HepG2 (cell line): ENCODE measurements around the gene ZNF554. TPM values are rescaled to one million over a fixed set of nuclear protein-coding genes. Genes with fewer than 3 reads are reported as not detected.
A peak's percentile ranks its signal among the peaks of the same experiment; 100 is the strongest.

Experiments used
- CBX5 ChIP-seq: sonication (generic); formaldehyde crosslinking; IDR thresholded peaks from 2 replicates; pipeline ENCODE4 v1.4.0; 2020; ENCODE audit warnings: missing genetic modification reagents, borderline replicate concordance
- CENPX ChIP-seq: sonication (generic); formaldehyde crosslinking; IDR thresholded peaks from 2 replicates; pipeline ENCODE4 v1.9.0; 2021; ENCODE audit warnings: mild to moderate bottlenecking, missing genetic modification reagents, moderate library complexity
- CREM ChIP-seq, 2 experiments: sonication (generic) in 1 of 2; formaldehyde crosslinking in 1 of 2; IDR thresholded peaks; 2 replicates each; pipeline versions ENCODE4 v1.4.0 to v1.6.1; 2016 to 2020; ENCODE audit warnings: antibody characterized with exemption in 1 of 2, mild to moderate bottlenecking in 1 of 2, missing genetic modification reagents in 1 of 2
- DR1 ChIP-seq: sonication (generic); formaldehyde crosslinking; IDR thresholded peaks from 2 replicates; pipeline ENCODE4 v1.8.0; 2021; ENCODE audit warnings: mild to moderate bottlenecking, missing genetic modification reagents, inconsistent platforms
- ETV6 ChIP-seq: sonication (generic); formaldehyde crosslinking; conservative IDR thresholded peaks from 2 replicates; pipeline ENCODE4 v1.4.0; 2020; ENCODE audit warnings: missing genetic modification reagents
- HNF4A ChIP-seq: sonication (generic); formaldehyde crosslinking; IDR thresholded peaks from 2 replicates; pipeline ENCODE4 v1.4.0; 2020; ENCODE audit warnings: missing genetic modification reagents
- KMT2A ChIP-seq: sonication (generic); formaldehyde crosslinking; IDR thresholded peaks from 2 replicates; pipeline ENCODE4 v1.4.0; 2020; ENCODE audit warnings: missing genetic modification reagents
- MATR3 ChIP-seq: sonication (generic); formaldehyde crosslinking; IDR thresholded peaks from 2 replicates; pipeline ENCODE4 v1.4.0; 2020; ENCODE audit warnings: missing genetic modification reagents
- MBNL3 ChIP-seq: fragments of 250-450 bp; sonication (Bioruptor Pico); conservative IDR thresholded peaks from 2 replicates; pipeline ENCODE4 v1.8.0; 2022; ENCODE audit warnings: mild to moderate bottlenecking, inconsistent platforms
- NR1H2 ChIP-seq: sonication (generic); formaldehyde crosslinking; IDR thresholded peaks from 2 replicates; pipeline ENCODE4 v1.8.1; 2022; ENCODE audit warnings: low read depth, missing genetic modification reagents, borderline replicate concordance
- PAX8 ChIP-seq: sonication (generic); formaldehyde crosslinking; IDR thresholded peaks from 2 replicates; pipeline ENCODE4 v1.8.0; 2022; ENCODE audit warnings: mild to moderate bottlenecking, missing genetic modification reagents, borderline replicate concordance
- PHF21A ChIP-seq: sonication (generic); formaldehyde crosslinking; IDR thresholded peaks from 2 replicates; pipeline ENCODE4 v1.5.0; 2020; ENCODE audit warnings: mild to moderate bottlenecking, missing genetic modification reagents
- RXRA ChIP-seq: sonication (generic); formaldehyde crosslinking; IDR thresholded peaks from 2 replicates; pipeline ENCODE4 v1.5.1; 2020; ENCODE audit warnings: missing genetic modification reagents
- SIN3B ChIP-seq: fragments of 150-350 bp; IDR thresholded peaks from 2 replicates; pipeline ENCODE4 v1.6.1; 2014; ENCODE audit warnings: low read length
- SIX4 ChIP-seq: sonication (generic); formaldehyde crosslinking; IDR thresholded peaks from 2 replicates; pipeline ENCODE4 v1.4.0; 2020; ENCODE audit warnings: missing genetic modification reagents
- SKI ChIP-seq: fragments of 450-650 bp; IDR thresholded peaks from one replicate; pipeline ENCODE4 v1.6.1; 2018; ENCODE audit warnings: mild to moderate bottlenecking; ENCODE audit not compliant: partially characterized antibody
- TSC22D2 ChIP-seq: sonication (generic); formaldehyde crosslinking; IDR thresholded peaks from 2 replicates; pipeline ENCODE4 v1.5.1; 2020; ENCODE audit warnings: missing genetic modification reagents, mild to moderate bottlenecking, borderline replicate concordance
- ZNF121 ChIP-seq: sonication (generic); formaldehyde crosslinking; IDR thresholded peaks from 2 replicates; pipeline ENCODE4 v1.5.0; 2020; ENCODE audit warnings: mild to moderate bottlenecking, missing genetic modification reagents
- ZNF33B ChIP-seq: sonication (generic); formaldehyde crosslinking; IDR thresholded peaks from 2 replicates; pipeline ENCODE4 v1.5.1; 2020; ENCODE audit warnings: mild to moderate bottlenecking, missing genetic modification reagents
- ZNF598 ChIP-seq: sonication (generic); formaldehyde crosslinking; IDR thresholded peaks from 2 replicates; pipeline ENCODE4 v1.5.1; 2020; ENCODE audit warnings: mild to moderate bottlenecking, missing genetic modification reagents, borderline replicate concordance
- ZNF615 ChIP-seq: sonication (generic); formaldehyde crosslinking; IDR thresholded peaks from 2 replicates; pipeline ENCODE4 v1.5.0; 2020; ENCODE audit warnings: mild to moderate bottlenecking, missing genetic modification reagents, borderline replicate concordance
- ZNF619 ChIP-seq: sonication (generic); formaldehyde crosslinking; IDR thresholded peaks from 2 replicates; pipeline ENCODE4 v1.4.0; 2020; ENCODE audit warnings: mild to moderate bottlenecking, missing genetic modification reagents
- ZNF652 ChIP-seq: IDR thresholded peaks from 2 replicates; pipeline ENCODE4 v1.6.1; 2016; ENCODE audit warnings: low read depth, borderline replicate concordance
- ZNF709 ChIP-seq: sonication (generic); formaldehyde crosslinking; IDR thresholded peaks from 2 replicates; pipeline ENCODE4 v1.5.0; 2020; ENCODE audit warnings: mild to moderate bottlenecking, missing genetic modification reagents
- ZNF747 ChIP-seq: sonication (generic); formaldehyde crosslinking; IDR thresholded peaks from 2 replicates; pipeline ENCODE4 v1.8.1; 2023; ENCODE audit warnings: missing genetic modification reagents, mild to moderate bottlenecking, borderline replicate concordance
- polyA plus RNA-seq, 8 experiments: library from polyadenylated mRNA; depleted of rRNA in 3 of 8; stranded (reverse) in 7 of 8; unstranded in 1 of 8; fragments of >200 nt; fragmentation: Illumina TruSeq in 4 of 8; extraction: Trizol in 4 of 8; gene quantifications; 2 replicates each; pipeline versions ENCODE4 v1.2.1 to v1.2.3, GENCODE V29; 2011 to 2016; ENCODE audit warnings: low read depth in 4 of 8, missing spikeins in 1 of 8, mixed read lengths in 1 of 8; ENCODE audit not compliant: insufficient read depth in 1 of 8
- total RNA-seq, 5 experiments: library from RNA; depleted of rRNA; stranded (reverse); fragments of >200 nt; fragmentation: Illumina TruSeq; extraction: Trizol; gene quantifications; 2 replicates each; pipeline ENCODE4 v1.2.3, GENCODE V29; 2016; ENCODE audit warnings: low read depth in 1 of 5
- TF ChIP-seq, protein P1 (sequence below): sonication (generic); formaldehyde crosslinking; IDR thresholded peaks from 2 replicates; pipeline ENCODE4 v1.4.0; 2020; ENCODE audit warnings: missing genetic modification reagents
- TF ChIP-seq, protein P2 (sequence below): sonication (generic); formaldehyde crosslinking; IDR thresholded peaks from 2 replicates; pipeline ENCODE4; 2020; ENCODE audit warnings: missing genetic modification reagents, mild to moderate bottlenecking, borderline replicate concordance
- TF ChIP-seq, protein P3 (sequence below): conservative IDR thresholded peaks from 2 replicates; pipeline ENCODE4 v1.6.1; 2018; ENCODE audit warnings: missing genetic modification reagents

ZNF554 gene
- total and polyA plus RNA-seq, 2 of the 13 experiments (the other 11 are each of a cell fraction or from before 2014, with no cell fraction given): 2.2 to 2.7 TPM

DNA sequence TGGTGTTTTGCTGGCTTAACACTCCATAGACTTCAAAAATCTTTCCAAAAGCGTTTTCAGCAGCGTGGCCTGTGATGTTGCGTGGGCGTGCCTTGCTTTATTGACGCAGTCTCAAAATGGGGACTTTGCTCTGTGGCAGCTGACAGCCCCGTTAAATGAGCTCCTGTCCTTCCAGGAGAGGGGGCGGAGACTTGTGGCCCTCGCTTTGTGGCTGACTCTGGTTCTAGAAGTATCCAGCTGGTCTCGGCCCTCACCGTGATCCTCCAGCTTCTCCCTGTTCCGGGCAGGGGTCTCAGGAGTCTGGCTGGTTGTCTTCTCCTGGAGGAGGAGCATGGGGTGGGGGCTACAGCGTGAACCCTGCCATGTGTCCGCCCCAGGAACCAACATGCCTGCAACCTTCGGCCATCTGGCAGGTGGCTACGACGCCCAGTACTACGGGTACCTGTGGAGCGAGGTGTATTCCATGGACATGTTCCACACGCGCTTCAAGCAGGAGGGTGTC lies 8.4 kb upstream of the ZNF554 start (continued):
- TF ChIP-seq, protein P1, sequence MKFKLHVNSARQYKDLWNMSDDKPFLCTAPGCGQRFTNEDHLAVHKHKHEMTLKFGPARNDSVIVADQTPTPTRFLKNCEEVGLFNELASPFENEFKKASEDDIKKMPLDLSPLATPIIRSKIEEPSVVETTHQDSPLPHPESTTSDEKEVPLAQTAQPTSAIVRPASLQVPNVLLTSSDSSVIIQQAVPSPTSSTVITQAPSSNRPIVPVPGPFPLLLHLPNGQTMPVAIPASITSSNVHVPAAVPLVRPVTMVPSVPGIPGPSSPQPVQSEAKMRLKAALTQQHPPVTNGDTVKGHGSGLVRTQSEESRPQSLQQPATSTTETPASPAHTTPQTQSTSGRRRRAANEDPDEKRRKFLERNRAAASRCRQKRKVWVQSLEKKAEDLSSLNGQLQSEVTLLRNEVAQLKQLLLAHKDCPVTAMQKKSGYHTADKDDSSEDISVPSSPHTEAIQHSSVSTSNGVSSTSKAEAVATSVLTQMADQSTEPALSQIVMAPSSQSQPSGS (CRISPR knock-in tag): 0 out of 2 replicates have a peak, but pooled peaks have one; percentile 20
- TF ChIP-seq, protein P2, sequence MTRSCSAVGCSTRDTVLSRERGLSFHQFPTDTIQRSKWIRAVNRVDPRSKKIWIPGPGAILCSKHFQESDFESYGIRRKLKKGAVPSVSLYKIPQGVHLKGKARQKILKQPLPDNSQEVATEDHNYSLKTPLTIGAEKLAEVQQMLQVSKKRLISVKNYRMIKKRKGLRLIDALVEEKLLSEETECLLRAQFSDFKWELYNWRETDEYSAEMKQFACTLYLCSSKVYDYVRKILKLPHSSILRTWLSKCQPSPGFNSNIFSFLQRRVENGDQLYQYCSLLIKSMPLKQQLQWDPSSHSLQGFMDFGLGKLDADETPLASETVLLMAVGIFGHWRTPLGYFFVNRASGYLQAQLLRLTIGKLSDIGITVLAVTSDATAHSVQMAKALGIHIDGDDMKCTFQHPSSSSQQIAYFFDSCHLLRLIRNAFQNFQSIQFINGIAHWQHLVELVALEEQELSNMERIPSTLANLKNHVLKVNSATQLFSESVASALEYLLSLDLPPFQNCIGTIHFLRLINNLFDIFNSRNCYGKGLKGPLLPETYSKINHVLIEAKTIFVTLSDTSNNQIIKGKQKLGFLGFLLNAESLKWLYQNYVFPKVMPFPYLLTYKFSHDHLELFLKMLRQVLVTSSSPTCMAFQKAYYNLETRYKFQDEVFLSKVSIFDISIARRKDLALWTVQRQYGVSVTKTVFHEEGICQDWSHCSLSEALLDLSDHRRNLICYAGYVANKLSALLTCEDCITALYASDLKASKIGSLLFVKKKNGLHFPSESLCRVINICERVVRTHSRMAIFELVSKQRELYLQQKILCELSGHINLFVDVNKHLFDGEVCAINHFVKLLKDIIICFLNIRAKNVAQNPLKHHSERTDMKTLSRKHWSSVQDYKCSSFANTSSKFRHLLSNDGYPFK (CRISPR knock-in tag): no peak
- TF ChIP-seq ZNF615 (CRISPR knock-in tag) (no peak), CBX5 (CRISPR knock-in tag) (no peak), SIX4 (CRISPR knock-in tag) (0 out of 2 replicates have a peak, but pooled peaks have one; percentile 18), PAX8 (CRISPR knock-in tag) (no peak), ZNF652 (CRISPR knock-in tag) (no peak), SIN3B (no peak), ZNF598 (CRISPR knock-in tag) (0 out of 2 replicates have a peak, but pooled peaks have one; percentile 79), CENPX (no peak), MATR3 (no peak), RXRA (CRISPR knock-in tag) (no peak), ZNF747 (CRISPR knock-in tag) (0 out of 2 replicates have a peak, but pooled peaks have one; percentile 50), SKI (no peak), DR1 (CRISPR knock-in tag) (no peak), HNF4A (CRISPR knock-in tag) (peak; percentile 89), CREM (IDR thresholded peaks at IDR 0.05) (no peak), CREM (CRISPR knock-in tag; IDR thresholded peaks at IDR 0.05) (no peak), PHF21A (CRISPR knock-in tag) (peak; percentile 27; the same call in 1 of the 2 replicates), TSC22D2 (no peak), ETV6 (CRISPR knock-in tag) (no peak), NR1H2 (CRISPR knock-in tag) (no peak), ZNF709 (CRISPR knock-in tag) (peak; percentile 48; the same call in 1 of the 2 replicates), MBNL3 (no peak), ZNF33B (CRISPR knock-in tag) (no peak), KMT2A (CRISPR knock-in tag) (no peak), ZNF619 (CRISPR knock-in tag) (no peak), ZNF121 (CRISPR knock-in tag) (no peak)
- TF ChIP-seq, protein P3, sequence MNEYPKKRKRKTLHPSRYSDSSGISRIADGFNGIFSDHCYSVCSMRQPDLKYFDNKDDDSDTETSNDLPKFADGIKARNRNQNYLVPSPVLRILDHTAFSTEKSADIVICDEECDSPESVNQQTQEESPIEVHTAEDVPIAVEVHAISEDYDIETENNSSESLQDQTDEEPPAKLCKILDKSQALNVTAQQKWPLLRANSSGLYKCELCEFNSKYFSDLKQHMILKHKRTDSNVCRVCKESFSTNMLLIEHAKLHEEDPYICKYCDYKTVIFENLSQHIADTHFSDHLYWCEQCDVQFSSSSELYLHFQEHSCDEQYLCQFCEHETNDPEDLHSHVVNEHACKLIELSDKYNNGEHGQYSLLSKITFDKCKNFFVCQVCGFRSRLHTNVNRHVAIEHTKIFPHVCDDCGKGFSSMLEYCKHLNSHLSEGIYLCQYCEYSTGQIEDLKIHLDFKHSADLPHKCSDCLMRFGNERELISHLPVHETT: no peak
